GM19025 (cell line): ENCODE measurements around the gene PLAU.

Experiments
- ATAC-seq: cut with Tn5 transposase; IDR thresholded peaks from one replicate; pipeline ENCODE4 v1.9.1; 2021; ENCODE audit warnings: mild to moderate bottlenecking, low read depth, moderate library complexity; ENCODE audit not compliant: unreplicated experiment

Gene PLAU

GRCh38 chr10:73910764-73911552 is at the start of gene PLAU:
TSS of gene PLAU (plus strand) at chr10:73911132. CDS start at chr10:73911556, 424 bp downstream.
- no peak for ATAC-seq

DNA sequence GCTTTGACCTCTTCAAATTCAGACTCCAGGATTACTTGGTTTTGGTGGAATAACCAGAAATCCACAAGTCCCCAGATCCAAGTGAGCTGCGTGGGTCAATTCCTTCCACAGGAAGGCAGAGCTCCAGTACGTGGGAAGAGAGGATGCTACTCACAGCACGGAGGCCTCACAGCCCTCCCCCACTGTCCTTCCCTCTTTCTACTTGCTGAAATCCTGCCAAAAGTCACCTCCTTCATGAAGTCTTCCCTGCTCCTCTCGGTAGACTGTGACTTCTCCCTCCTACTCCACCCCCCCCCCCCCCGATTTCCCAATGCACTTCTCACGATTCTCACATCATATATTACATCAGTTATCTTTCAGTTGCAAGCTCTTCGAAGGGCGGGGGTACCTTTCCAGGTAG is 48.9 kb upstream of the PLAU start:
- ATAC-seq, result no peak

DNA sequence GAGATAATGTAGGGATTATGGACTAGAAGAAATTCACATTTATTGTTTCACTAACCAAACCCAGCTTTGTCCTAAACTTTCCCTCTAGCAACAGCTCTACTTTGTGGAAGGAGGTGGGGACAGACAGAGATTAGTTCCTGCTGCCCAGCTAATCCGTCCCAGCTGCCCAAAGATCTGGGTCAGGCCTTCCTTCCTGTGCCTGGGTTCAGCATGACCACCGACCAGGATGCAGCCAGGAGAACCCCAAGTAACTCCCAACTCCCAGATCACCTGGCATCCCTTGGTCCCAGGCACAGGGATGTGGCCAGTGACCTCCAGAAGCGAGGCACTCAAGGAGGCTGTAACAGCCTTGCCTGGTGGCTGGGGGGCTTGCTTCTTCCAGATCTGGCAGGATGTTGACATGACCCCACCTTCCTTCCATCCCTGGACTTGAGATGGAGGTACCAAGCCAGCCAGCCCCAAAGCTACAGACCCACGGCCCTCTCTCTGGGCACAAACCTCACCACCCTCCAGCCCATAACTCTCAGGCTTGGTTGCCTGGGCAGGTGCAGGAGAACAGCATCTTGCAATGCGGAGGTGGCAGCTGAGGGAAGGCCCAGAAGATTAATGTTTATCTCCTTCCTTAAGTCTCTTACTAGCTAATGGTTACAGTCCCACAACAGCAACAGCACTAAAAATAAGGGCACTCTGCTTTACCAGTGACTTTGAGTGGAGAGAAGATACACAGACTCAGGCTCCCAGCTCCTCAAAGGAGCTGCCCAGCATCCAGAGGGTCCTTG is 47.7 kb upstream of the PLAU start:
- ATAC-seq, result no peak

DNA sequence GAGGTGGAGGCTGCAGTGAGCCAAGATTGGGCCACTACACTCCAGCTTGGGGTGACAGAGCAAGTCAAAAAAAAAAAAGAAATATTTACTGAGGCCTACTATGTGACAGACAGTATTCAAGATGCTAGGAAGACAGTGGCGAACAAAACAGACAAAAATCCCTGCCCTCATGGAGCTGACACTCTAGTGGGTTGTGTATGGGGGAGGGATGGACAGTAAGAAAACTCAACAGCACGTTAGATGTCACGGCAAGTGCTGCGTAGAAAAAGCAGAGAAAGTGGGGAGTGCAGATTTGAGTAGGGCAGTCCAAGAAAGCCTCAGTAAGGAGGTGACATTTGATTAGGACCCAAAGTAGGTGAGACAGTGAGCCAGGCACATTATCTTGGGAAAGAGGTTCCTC is 46.7 kb upstream of the PLAU start:
- ATAC-seq, result no peak

- no peak for ATAC-seq
These were observed 45.8 kb upstream of the PLAU start for GRCh38 chr10:73865107-73865458.

- peak; percentile 76 for ATAC-seq
These were observed 45.2 kb upstream of the PLAU start for GRCh38 chr10:73865459-73866442.

DNA sequence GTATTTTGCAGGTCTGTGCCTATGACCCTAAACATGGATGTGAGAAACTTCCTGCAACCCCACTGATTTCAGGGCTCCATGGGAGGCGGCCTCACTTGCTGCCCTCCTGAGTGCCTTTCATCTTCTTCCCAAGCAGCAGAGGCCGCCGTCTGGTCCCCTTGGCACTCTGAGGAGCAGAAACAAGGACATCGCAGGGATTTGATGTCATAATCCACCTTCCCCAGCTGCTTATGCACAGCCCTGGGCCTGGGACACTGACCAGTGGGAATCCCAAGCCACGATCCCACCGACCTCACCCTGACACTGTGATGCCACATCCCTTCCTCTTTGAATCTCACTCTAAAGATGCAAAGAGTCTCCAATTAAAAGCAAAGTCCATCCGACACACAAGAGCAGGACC is 44.3 kb upstream of the PLAU start:
- no peak for ATAC-seq

GRCh38 chr10:73867126-73867807 is 43.7 kb upstream of the PLAU start:
- ATAC-seq, result no peak

- no peak for ATAC-seq
These were observed 42.9 kb upstream of the PLAU start for GRCh38 chr10:73867871-73868631.

DNA sequence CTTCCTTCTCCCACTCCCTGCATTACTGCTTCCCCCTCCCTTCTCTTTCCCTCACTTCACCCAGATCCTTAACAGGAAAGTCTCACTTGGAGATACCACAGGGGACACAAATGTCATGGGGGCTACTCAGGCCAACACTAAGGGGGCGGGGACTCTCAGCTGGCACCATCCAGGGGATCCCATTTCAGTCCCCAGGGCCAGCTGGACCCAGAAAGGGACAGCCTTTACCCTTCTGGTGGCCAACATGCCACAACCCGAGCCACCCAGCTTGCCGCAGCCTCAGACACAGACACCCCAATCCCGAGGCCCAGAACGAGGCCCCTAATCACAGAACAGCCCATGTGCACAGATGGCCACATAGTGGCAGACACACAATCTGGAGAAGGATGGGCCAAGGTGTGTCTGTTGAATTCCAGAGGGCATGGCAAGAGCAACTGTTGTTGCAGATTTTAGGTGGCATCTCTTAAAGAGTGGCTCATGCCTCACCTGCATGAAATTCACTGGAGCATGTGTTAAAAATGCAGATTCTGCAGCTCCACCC is 42.2 kb upstream of the PLAU start:
- ATAC-seq, result no peak

- no peak for ATAC-seq
These were observed 39.4 kb upstream of the PLAU start for GRCh38 chr10:73871295-73872189.

- ATAC-seq, result no peak
These were observed 38.7 kb upstream of the PLAU start for GRCh38 chr10:73872190-73872710.

DNA sequence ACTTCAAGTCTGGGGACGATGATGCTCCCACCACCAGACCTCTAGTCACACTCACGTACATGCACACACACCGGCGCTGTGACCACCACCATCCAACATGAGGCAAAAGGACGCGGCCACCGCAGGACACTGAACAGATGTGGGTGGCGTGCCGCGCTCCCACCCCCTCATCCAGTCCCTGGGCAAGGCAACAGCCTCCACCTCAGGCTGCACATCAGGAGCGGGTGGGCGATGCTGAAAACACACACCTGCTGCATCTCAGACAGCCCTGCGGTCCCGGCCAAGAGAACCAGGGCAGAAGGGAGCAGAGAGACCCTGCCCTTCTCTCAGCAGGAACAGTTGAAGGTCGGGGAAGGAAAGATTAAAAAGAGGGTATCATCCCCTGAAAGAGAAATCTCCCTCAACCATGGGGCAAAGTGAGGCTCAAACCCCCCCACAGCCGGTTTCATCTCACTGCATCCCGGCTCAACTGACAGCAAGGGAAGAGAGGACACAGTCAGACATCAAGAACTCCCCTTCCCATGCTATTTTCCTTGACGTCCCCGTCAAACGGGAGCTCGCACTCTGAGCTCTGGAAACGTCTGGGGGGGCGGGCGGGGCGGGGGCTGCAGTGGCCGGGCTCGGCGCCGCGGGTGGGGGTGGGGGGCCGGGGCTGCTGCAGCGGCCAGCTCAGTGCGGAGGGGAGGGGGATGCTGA is 37.6 kb upstream of the PLAU start:
- no peak for ATAC-seq

DNA sequence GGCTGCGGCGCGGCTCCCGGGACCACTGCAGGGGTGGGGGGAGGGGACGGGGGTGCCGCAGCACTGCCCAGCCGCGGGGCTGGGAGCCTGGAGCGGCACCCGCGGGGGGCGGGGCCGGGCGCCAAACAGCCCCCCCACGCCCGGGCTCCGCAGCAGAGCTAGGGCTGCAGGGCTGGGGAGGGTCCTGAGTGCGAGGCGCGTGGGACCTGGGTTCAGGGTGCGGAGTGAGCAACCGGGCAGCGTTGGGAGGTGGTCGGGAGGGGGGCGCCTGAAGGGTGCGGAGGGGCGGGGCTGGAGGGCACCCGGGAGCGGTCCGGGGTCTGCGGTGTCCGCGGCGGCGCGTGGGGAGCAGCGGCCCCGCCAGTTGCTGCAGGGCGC is 37.1 kb upstream of the PLAU start:
- ATAC-seq, result no peak

- peak; percentile 79 for ATAC-seq
These were observed 36.4 kb upstream of the PLAU start, which contains the start of gene CAMK2G for GRCh38 chr10:73874267-73875138. TSS of gene CAMK2G (minus strand) at chr10:73874555. CDS start at chr10:73874461, 94 bp downstream.

DNA sequence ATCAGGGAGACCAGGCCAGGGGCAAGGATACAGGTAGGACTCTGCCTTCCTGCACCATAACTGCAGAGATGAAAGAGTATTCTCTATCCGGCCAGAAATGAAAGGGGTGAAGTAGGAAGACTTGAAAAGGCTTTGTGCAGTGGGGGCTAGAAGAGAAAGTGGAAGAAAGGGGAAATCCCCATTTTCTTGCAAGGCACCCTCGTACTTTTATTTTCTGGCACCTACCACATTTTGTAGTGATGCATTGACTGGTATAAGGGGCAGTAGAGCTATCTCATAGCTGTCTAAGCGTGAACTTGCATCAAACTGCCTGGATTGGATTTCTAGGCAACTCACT is 35.8 kb upstream of the PLAU start:
- ATAC-seq, result peak; percentile 13
